Tibial nerve (tissue), 4 donors: ENCODE data around the gene RNF121. TPM values are rescaled to one million over a fixed set of nuclear protein-coding genes. Genes with fewer than 3 reads are reported as not detected.

ENCODE experiments used
- DNase-seq, 2 donors: peaks; one replicate each; pipeline ENCODE4 v3.0.0-alpha.2; 2019; ENCODE audit warnings: low spot score in 2 of 2
- H3K27ac ChIP-seq, 4 donors: fragments of 200-600 bp; sonication (generic) in 3 of 4; one replicate each; pipeline ENCODE4 v1.5.1; 2017 to 2019; ENCODE audit warnings: mild to moderate bottlenecking in 1 of 4
- H3K27me3 ChIP-seq, 2 donors: fragments of 200-600 bp; sonication (generic) in 1 of 2; one replicate each; pipeline versions ENCODE4 v1.5.1 to v1.6.0; 2017 to 2019
- H3K36me3 ChIP-seq, 3 donors: fragments of 200-600 bp; sonication (generic); one replicate each; pipeline ENCODE4 v1.5.1; 2018 to 2019
- H3K4me1 ChIP-seq, 4 donors: fragments of 200-600 bp; sonication (generic) in 3 of 4; one replicate each; pipeline ENCODE4 v1.5.1; 2017 to 2019
- H3K4me3 ChIP-seq, 4 donors: fragments of 200-600 bp; sonication (generic) in 3 of 4; one replicate each; pipeline ENCODE4 v1.5.1; 2017 to 2019; ENCODE audit warnings: mild to moderate bottlenecking in 1 of 4, moderate library complexity in 1 of 4
- H3K9me3 ChIP-seq, 4 donors: fragments of 200-600 bp; sonication (generic) in 3 of 4; one replicate each; pipeline ENCODE4 v1.5.1; 2017 to 2019
- CTCF ChIP-seq, 5 experiments: fragments of 200-600 bp in 3 of 5; fragments of 450-650 bp in 2 of 5; sonication (generic) in 3 of 5; IDR thresholded peaks; one replicate each; pipeline ENCODE4 v1.5.1; 2016 to 2019; ENCODE audit warnings: antibody characterized with exemption in 5 of 5, mild to moderate bottlenecking in 3 of 5, moderate library complexity in 2 of 5
- EP300 ChIP-seq, 2 donors: sonication (generic); formaldehyde crosslinking; IDR thresholded peaks; one replicate each; pipeline ENCODE4 v1.6.1; 2017; ENCODE audit warnings: antibody characterized with exemption in 2 of 2, mild to moderate bottlenecking in 1 of 2
- POLR2A ChIP-seq, 2 donors: fragments of 450-650 bp; IDR thresholded peaks; one replicate each; pipeline ENCODE4 v1.6.1; 2017; ENCODE audit warnings: antibody characterized with exemption in 2 of 2, mild to moderate bottlenecking in 2 of 2, moderate library complexity in 2 of 2
- WGBS, 2 donors: methylation state at CpG; one replicate each; pipeline ENCODE4 v1.1.5; 2018; 5-methylcytosine and 5-hydroxymethylcytosine counted together
- total RNA-seq, 4 donors: library from RNA; depleted of rRNA; stranded (reverse); fragments of >200 nt; gene quantifications; one replicate each; pipeline ENCODE4 v1.1.0, GENCODE V29; 2016

Gene RNF121
- total RNA-seq, 4 donors from 2014 or later = 17.2 to 29.4 (median 21.4) TPM

- DNase-seq = no peak
Observed at GRCh38 chr11:72018171-72018570, 89.3 kb downstream of the RNF121 start.

GRCh38 chr11:72023335-72023734, 94.5 kb downstream of the RNF121 start:
- DNase-seq = no peak
- Histone ChIP-seq H3K4me3 (no peak overlapping the region), H3K27ac (no peak overlapping the region), H3K27me3 (no peaks in the 10 kb centered on the region), H3K36me3 (peaks cover 6 to 83% (median 56%) of the 10 kb centered on the region in 3 donors), H3K4me1 (peaks cover 0 to 48% (median 19%) of the 10 kb centered on the region in 4 donors), H3K9me3 (no peaks in the 10 kb centered on the region)
- TF ChIP-seq CTCF (IDR thresholded peaks at IDR 0.05) (no peak), EP300 (IDR thresholded peaks at IDR 0.05) (no peak), POLR2A (IDR thresholded peaks at IDR 0.05) (no peak)
- 59 to 71% methylated on average over 4 of the region's 4 CpGs for WGBS, 2 donors

More at GRCh38 chr11:72018171-72018570, 89.3 kb downstream of the RNF121 start:
- no peaks in the 10 kb centered on the region for H3K9me3 ChIP-seq
- TF ChIP-seq CTCF (IDR thresholded peaks at IDR 0.05) (no peak), POLR2A (IDR thresholded peaks at IDR 0.05) (no peak), EP300 (IDR thresholded peaks at IDR 0.05) (no peak)
- H3K36me3 ChIP-seq = peaks cover 26 to 100% (median 88%) of the 10 kb centered on the region in 3 donors
- WGBS, 2 donors = 89 to 90% methylated on average over 9 of the region's 9 CpGs
- no peak overlapping the region for H3K27ac ChIP-seq
- H3K27me3 ChIP-seq = no peaks in the 10 kb centered on the region
- H3K4me1 ChIP-seq = peaks cover 0 to 23% (median 0%) of the 10 kb centered on the region in 4 donors
- H3K4me3 ChIP-seq = no peak overlapping the region

GRCh38 chr11:72024069-72024754, 95.4 kb downstream of the RNF121 start:
- no peaks in the 10 kb centered on the region for H3K27me3 ChIP-seq
- H3K4me3 ChIP-seq = no peak overlapping the region
- peaks cover 2 to 83% (median 56%) of the 10 kb centered on the region in 3 donors for H3K36me3 ChIP-seq
- H3K9me3 ChIP-seq = no peaks in the 10 kb centered on the region
- TF ChIP-seq CTCF (IDR thresholded peaks at IDR 0.05) = no peak
- TF ChIP-seq POLR2A (IDR thresholded peaks at IDR 0.05) = no peak
- TF ChIP-seq EP300 (IDR thresholded peaks at IDR 0.05) = no peak
- peak overlapping the region in 2 of 4 donors; percentile 42 to 68 for H3K27ac ChIP-seq
- peaks cover 0 to 55% (median 20%) of the 10 kb centered on the region in 4 donors for H3K4me1 ChIP-seq
- DNase-seq = no peak
- WGBS, 2 donors = 38 to 43% methylated on average over 5 of the region's 5 CpGs

- Histone ChIP-seq H3K27ac (peak overlapping the region in 2 of 4 donors; percentile 40 to 42), H3K4me3 (no peak overlapping the region), H3K9me3 (no peaks in the 10 kb centered on the region), H3K4me1 (peaks cover 0 to 74% (median 23%) of the 10 kb centered on the region in 4 donors), H3K27me3 (no peaks in the 10 kb centered on the region), H3K36me3 (peaks cover 2 to 83% (median 45%) of the 10 kb centered on the region in 3 donors)
- no peak for TF ChIP-seq POLR2A (IDR thresholded peaks at IDR 0.05)
- TF ChIP-seq EP300 (IDR thresholded peaks at IDR 0.05) = no peak
- no peak for TF ChIP-seq CTCF (IDR thresholded peaks at IDR 0.05)
- no peak for DNase-seq
- WGBS, 2 donors = 36 to 40% methylated on average over 1 of the region's 1 CpG
Observed at GRCh38 chr11:72026090-72026489, 97.2 kb downstream of the RNF121 start.

- Histone ChIP-seq H3K36me3 (peaks cover 0 to 86% (median 26%) of the 10 kb centered on the region in 3 donors), H3K27me3 (no peaks in the 10 kb centered on the region), H3K4me3 (no peak overlapping the region), H3K9me3 (no peaks in the 10 kb centered on the region), H3K4me1 (peaks cover 0 to 93% (median 27%) of the 10 kb centered on the region in 4 donors), H3K27ac (peak overlapping the region in 1 of 4 donors; percentile 27)
- WGBS, 2 donors = 25 to 52% methylated on average over 1 of the region's 1 CpG
- DNase-seq = no peak
- TF ChIP-seq EP300 (IDR thresholded peaks at IDR 0.05) (no peak), CTCF (IDR thresholded peaks at IDR 0.05) (no peak)
Observed at GRCh38 chr11:72030472-72031045, 101.7 kb downstream of the RNF121 start.
